ENCODE measurements around the gene ESRP2. TPM values are rescaled to one million over a fixed set of nuclear protein-coding genes. Genes with fewer than 3 reads are reported as not detected.

ESRP2 gene
- total RNA-seq, 3 donors from 2014 or later (not counting 1 experiment from before 2014, with no cell fraction given) = not detected

- no peak overlapping the region for H3K27ac ChIP-seq (ENCODE audit: low read length)
- H3K4me1 Mint-ChIP-seq = peaks cover 15 to 37% of the 10 kb centered on the region in 2 donors
- intact Hi-C loops (cut with micrococcal nuclease) = no loop called here
Measured at GRCh38 chr16:68272507-68273209, 36.7 kb upstream of the ESRP2 start.

GRCh38 chr16:68270353-68270752 is 34.4 kb upstream of the ESRP2 start:
- Histone ChIP-seq H3K27me3 (ENCODE audit: control insufficient read depth, insufficient read depth, low read length) (no peaks in the 10 kb centered on the region), H3K4me1 (ENCODE audit: control insufficient read depth, insufficient read depth, low read length) (peaks cover 55% of the 10 kb centered on the region), H3K36me3 (ENCODE audit: control insufficient read depth, insufficient read depth, low read length) (peaks cover 20% of the 10 kb centered on the region), H3K27ac (ENCODE audit: low read length) (no peak overlapping the region), H3K4me3 (ENCODE audit: low read length) (no peak overlapping the region), H3K9me3 (ENCODE audit: control insufficient read depth, insufficient read depth, low read length) (no peaks in the 10 kb centered on the region)
- DNase-seq (peak in 1 of 2 donors; percentile 38), ATAC-seq (peak in 1 of 3 donors; percentile 23)
- peak overlapping the region; percentile 42 to 59 for H3K27ac Mint-ChIP-seq
- no peaks in the 10 kb centered on the region for H3K27me3 Mint-ChIP-seq (ENCODE audit: low read depth in 2 of 2)
- no peaks in the 10 kb centered on the region for H3K36me3 Mint-ChIP-seq
- no CpG with 5 or more reads among the region's 1 CpG for WGBS (ENCODE audit: insufficient coverage)
- H3K4me3 Mint-ChIP-seq = no peak overlapping the region
- no peaks in the 10 kb centered on the region for H3K9me3 Mint-ChIP-seq
- intact Hi-C loops (cut with micrococcal nuclease) = no loop called here
- H3K4me1 Mint-ChIP-seq = peaks cover 12 to 33% of the 10 kb centered on the region in 2 donors
- TF ChIP-seq CTCF (IDR thresholded peaks at IDR 0.05) = no peak

More at GRCh38 chr16:68272507-68273209, 36.7 kb upstream of the ESRP2 start:
- WGBS (ENCODE audit: insufficient coverage) = 95% methylated on average over 4 of the region's 4 CpGs
- no peak overlapping the region for H3K4me3 ChIP-seq (ENCODE audit: low read length)
- H3K36me3 ChIP-seq (ENCODE audit: control insufficient read depth, insufficient read depth, low read length) = peaks cover 20% of the 10 kb centered on the region
- no peaks in the 10 kb centered on the region for H3K36me3 Mint-ChIP-seq
- H3K27ac Mint-ChIP-seq = peak overlapping the region; percentile 62 to 67
- TF ChIP-seq CTCF (IDR thresholded peaks at IDR 0.05) = no peak
- H3K27me3 ChIP-seq (ENCODE audit: control insufficient read depth, insufficient read depth, low read length) = no peaks in the 10 kb centered on the region
- peaks cover 57% of the 10 kb centered on the region for H3K4me1 ChIP-seq (ENCODE audit: control insufficient read depth, insufficient read depth, low read length)
- H3K27me3 Mint-ChIP-seq (ENCODE audit: low read depth in 2 of 2) = no peaks in the 10 kb centered on the region
- H3K4me3 Mint-ChIP-seq = no peak overlapping the region
- H3K9me3 ChIP-seq (ENCODE audit: control insufficient read depth, insufficient read depth, low read length) = no peaks in the 10 kb centered on the region
- H3K9me3 Mint-ChIP-seq = no peaks in the 10 kb centered on the region
- ATAC-seq (no peak), DNase-seq (peak in 1 of 2 donors; percentile 86)

GRCh38 chr16:68269793-68270192 is 33.9 kb upstream of the ESRP2 start:
- Histone ChIP-seq H3K4me3 (ENCODE audit: low read length) (no peak overlapping the region), H3K36me3 (ENCODE audit: control insufficient read depth, insufficient read depth, low read length) (peaks cover 19% of the 10 kb centered on the region), H3K27me3 (ENCODE audit: control insufficient read depth, insufficient read depth, low read length) (no peaks in the 10 kb centered on the region), H3K27ac (ENCODE audit: low read length) (no peak overlapping the region), H3K4me1 (ENCODE audit: control insufficient read depth, insufficient read depth, low read length) (peaks cover 55% of the 10 kb centered on the region), H3K9me3 (ENCODE audit: control insufficient read depth, insufficient read depth, low read length) (no peaks in the 10 kb centered on the region)
- no peaks in the 10 kb centered on the region for H3K36me3 Mint-ChIP-seq
- intact Hi-C loops (cut with micrococcal nuclease) = no loop called here
- ATAC-seq (no peak), DNase-seq (no peak)
- 96% methylated on average over 4 of the region's 4 CpGs for WGBS (ENCODE audit: insufficient coverage)
- TF ChIP-seq CTCF (IDR thresholded peaks at IDR 0.05) = no peak
- no peaks in the 10 kb centered on the region for H3K9me3 Mint-ChIP-seq
- H3K27me3 Mint-ChIP-seq (ENCODE audit: low read depth in 2 of 2) = no peaks in the 10 kb centered on the region
- H3K4me3 Mint-ChIP-seq = no peak overlapping the region
- peaks cover 17 to 35% of the 10 kb centered on the region in 2 donors for H3K4me1 Mint-ChIP-seq
- peak overlapping the region in 1 of 2 donors; percentile 51 for H3K27ac Mint-ChIP-seq

All from natural killer cell (primary cell).